Glutamatergic neuron (in vitro differentiated cells): ENCODE data around the gene SLC4A8. TPM values are rescaled to one million over a fixed set of nuclear protein-coding genes. Genes with fewer than 3 reads are reported as not detected.
A peak's percentile ranks its signal among the peaks of the same experiment; 100 is the strongest.

ENCODE experiments used
- DNase-seq: peaks from one replicate; pipeline ENCODE4 v3.0.0; 2022
- H3K27ac Mint-ChIP-seq: one replicate; pipeline ENCODE4 v1.8.0; 2020; ENCODE audit warnings: mild to moderate bottlenecking, mixed read lengths, inconsistent platforms; ENCODE audit not compliant: unreplicated experiment
- H3K27me3 Mint-ChIP-seq: one replicate; pipeline ENCODE4 v1.8.0; 2020; ENCODE audit warnings: mild to moderate bottlenecking, moderate library complexity, mixed read lengths, inconsistent platforms; ENCODE audit not compliant: unreplicated experiment
- H3K36me3 Mint-ChIP-seq: one replicate; pipeline ENCODE4 v1.8.0; 2020; ENCODE audit warnings: mild to moderate bottlenecking, mixed read lengths, inconsistent platforms; ENCODE audit not compliant: unreplicated experiment
- H3K4me1 Mint-ChIP-seq: one replicate; pipeline ENCODE4 v1.8.0; 2020; ENCODE audit warnings: mild to moderate bottlenecking, low read depth, mixed read lengths, inconsistent platforms; ENCODE audit not compliant: unreplicated experiment
- H3K4me3 Mint-ChIP-seq: one replicate; pipeline ENCODE4 v1.8.0; 2020; ENCODE audit warnings: mild to moderate bottlenecking, mixed read lengths, inconsistent platforms; ENCODE audit not compliant: unreplicated experiment
- H3K9me3 Mint-ChIP-seq: one replicate; pipeline ENCODE4 v1.8.0; 2020; ENCODE audit warnings: mild to moderate bottlenecking, moderate library complexity, mixed read lengths, inconsistent platforms; ENCODE audit not compliant: unreplicated experiment
- total RNA-seq: library from RNA; stranded (reverse); fragmentation: NEBNext Ultra II Directional; extraction: Animal tissue kit (Norgen Biotek cat#: 25700); gene quantifications from one replicate; pipeline ENCODE4 v1.2.1, GENCODE V29; 2021; ENCODE audit not compliant: unreplicated experiment
- TF ChIP-seq, protein P1 (sequence below): fragments of 200-600 bp; sonication (generic); IDR thresholded peaks from one replicate; pipeline ENCODE4 v1.5.0; 2021; ENCODE audit not compliant: partially characterized antibody, unreplicated experiment

Gene SLC4A8
- total RNA-seq, 1 donor from 2014 or later, result 80.0 TPM

DNA sequence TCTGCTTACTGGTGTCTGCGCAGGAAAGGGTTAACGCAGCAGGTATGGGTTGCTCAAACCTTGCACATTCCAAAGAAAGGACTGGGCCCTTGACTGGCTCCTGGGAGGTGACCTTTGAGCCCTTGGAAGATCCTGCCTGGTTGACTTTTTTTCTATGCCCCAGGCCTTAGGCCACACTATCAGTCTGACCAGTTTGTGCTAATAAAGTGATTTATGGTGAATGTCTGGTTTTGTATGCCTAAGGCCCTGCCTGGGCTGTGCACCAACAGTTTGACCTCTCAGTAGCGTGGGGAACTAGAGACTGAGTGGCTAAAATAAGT, 105.0 kb downstream of the SLC4A8 start:
- H3K4me3 Mint-ChIP-seq, result no peak overlapping the region
- TF ChIP-seq, protein P1, sequence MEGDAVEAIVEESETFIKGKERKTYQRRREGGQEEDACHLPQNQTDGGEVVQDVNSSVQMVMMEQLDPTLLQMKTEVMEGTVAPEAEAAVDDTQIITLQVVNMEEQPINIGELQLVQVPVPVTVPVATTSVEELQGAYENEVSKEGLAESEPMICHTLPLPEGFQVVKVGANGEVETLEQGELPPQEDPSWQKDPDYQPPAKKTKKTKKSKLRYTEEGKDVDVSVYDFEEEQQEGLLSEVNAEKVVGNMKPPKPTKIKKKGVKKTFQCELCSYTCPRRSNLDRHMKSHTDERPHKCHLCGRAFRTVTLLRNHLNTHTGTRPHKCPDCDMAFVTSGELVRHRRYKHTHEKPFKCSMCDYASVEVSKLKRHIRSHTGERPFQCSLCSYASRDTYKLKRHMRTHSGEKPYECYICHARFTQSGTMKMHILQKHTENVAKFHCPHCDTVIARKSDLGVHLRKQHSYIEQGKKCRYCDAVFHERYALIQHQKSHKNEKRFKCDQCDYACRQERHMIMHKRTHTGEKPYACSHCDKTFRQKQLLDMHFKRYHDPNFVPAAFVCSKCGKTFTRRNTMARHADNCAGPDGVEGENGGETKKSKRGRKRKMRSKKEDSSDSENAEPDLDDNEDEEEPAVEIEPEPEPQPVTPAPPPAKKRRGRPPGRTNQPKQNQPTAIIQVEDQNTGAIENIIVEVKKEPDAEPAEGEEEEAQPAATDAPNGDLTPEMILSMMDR, result no peak
- peaks cover 10% of the 10 kb centered on the region for H3K27me3 Mint-ChIP-seq
- no peaks in the 10 kb centered on the region for H3K36me3 Mint-ChIP-seq
- peaks cover 33% of the 10 kb centered on the region for H3K4me1 Mint-ChIP-seq
- no peak overlapping the region for H3K27ac Mint-ChIP-seq
- peaks cover 3% of the 10 kb centered on the region for H3K9me3 Mint-ChIP-seq
- DNase-seq, result no peak

DNA sequence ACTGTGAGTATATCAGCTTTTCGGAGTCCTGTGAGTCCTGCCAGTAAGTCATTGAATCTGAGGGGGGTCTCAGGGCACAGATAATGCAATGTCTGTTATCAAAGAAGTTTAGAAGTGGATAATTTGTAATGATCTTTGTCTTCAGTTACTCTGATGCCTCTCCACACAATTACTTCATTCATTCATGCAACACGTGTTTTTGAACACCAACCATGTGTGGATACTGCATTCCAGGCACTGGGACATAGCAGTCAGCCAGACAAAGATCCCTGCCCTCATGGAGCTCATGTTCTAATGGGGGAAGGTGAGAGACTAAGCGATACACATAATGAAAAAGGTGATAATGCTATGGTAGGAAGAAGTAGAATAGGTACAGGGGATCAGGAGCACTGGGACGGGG, 105.6 kb downstream of the SLC4A8 start:
- H3K27ac Mint-ChIP-seq, result no peak overlapping the region
- peaks cover 36% of the 10 kb centered on the region for H3K4me1 Mint-ChIP-seq
- H3K4me3 Mint-ChIP-seq, result no peak overlapping the region
- peaks cover 3% of the 10 kb centered on the region for H3K9me3 Mint-ChIP-seq
- TF ChIP-seq, protein P1, result no peak
- H3K36me3 Mint-ChIP-seq, result no peaks in the 10 kb centered on the region
- no peak for DNase-seq
- peaks cover 10% of the 10 kb centered on the region for H3K27me3 Mint-ChIP-seq

DNA sequence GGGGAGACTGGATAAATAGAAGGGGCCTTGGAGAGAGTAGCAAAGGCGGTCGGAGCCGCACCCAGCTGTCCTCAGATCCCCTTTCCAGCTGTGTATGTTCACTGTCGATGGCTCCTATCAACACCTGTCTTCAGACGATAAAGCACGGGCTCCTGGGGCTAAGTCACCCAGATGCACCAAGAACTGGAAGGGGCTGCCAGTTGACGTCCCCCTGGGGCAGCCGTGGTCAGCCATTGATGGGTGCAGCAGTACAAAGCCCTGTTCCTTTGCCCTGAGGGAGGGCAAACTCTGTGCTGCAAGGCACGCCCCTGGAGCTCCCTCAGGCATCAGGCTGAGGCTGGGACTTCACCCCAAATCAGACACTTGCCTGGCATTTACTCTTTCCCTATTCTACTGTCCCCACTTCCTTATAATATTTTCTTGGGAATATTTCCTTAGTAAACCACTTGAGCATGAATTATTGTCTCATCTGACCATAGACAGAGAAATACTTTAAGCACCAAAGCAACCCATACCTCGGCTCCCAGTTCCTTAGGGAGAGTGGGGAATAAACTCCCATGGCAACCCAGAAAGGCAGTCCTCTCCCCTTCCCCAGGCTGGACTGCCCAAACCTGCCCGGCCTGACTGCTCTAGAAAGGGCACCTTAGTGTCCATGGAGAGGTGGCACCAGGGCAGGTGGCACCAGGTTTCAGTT, 106.8 kb downstream of the SLC4A8 start:
- H3K27ac Mint-ChIP-seq, result no peak overlapping the region
- peaks cover 11% of the 10 kb centered on the region for H3K27me3 Mint-ChIP-seq
- H3K9me3 Mint-ChIP-seq, result peaks cover 3% of the 10 kb centered on the region
- peaks cover 36% of the 10 kb centered on the region for H3K4me1 Mint-ChIP-seq
- H3K36me3 Mint-ChIP-seq, result no peaks in the 10 kb centered on the region
- TF ChIP-seq, protein P1, result no peak
- H3K4me3 Mint-ChIP-seq, result peak overlapping the region; percentile 76
- no peak for DNase-seq

DNA sequence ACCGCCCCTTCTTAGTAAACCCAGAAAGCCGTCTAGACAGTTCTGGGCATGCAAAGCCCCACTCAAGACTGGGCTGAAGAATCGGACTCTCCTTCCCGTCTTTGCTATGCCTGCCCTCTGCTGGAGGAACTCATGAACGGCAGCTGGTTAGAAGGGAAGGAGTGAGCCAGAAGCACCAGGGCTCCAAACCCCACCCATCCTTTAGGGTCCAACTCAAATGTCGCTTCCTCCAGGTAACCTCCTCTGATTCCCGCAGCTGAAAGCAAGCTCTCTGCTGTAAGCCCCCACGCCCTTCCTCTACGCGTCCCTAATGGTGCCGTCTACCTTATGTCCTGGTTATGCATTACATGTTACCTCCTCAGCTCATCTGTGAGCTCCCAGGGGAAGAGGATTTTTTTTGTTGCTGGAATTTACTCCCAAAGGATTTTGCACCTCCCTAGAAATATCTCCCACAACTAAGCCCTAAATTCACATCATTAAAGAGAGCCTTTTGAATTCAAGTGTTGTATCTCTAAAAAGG, 107.4 kb downstream of the SLC4A8 start:
- H3K4me1 Mint-ChIP-seq, result peaks cover 41% of the 10 kb centered on the region
- H3K36me3 Mint-ChIP-seq, result no peaks in the 10 kb centered on the region
- H3K27me3 Mint-ChIP-seq, result peaks cover 15% of the 10 kb centered on the region
- TF ChIP-seq, protein P1, result peak; percentile 90
- no peak overlapping the region for H3K27ac Mint-ChIP-seq
- DNase-seq, result peak; percentile 85
- H3K9me3 Mint-ChIP-seq, result peaks cover 8% of the 10 kb centered on the region
- peak overlapping the region; percentile 76 for H3K4me3 Mint-ChIP-seq

DNA sequence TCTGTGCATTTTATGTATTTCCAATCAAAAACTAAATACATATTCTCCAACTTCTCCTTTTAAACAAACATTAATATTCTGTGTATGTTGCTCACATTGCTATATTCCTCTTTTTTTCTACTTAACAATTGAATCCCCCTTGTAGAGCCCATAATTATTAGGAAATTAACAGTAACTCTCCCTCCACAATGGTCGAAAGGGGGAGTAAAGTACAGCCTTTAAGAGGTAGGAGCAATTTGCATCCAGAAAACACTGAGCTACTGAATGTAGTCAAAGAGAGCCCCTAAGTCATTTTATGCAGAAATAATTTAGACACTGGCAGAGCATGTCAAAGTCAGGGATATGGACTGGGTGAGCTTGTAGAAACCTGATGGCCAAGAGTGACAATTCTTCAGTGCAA, 109.2 kb downstream of the SLC4A8 start:
- Mint-ChIP-seq H3K36me3 (no peaks in the 10 kb centered on the region), H3K9me3 (peaks cover 15% of the 10 kb centered on the region), H3K4me3 (no peak overlapping the region), H3K27ac (no peak overlapping the region), H3K27me3 (peaks cover 18% of the 10 kb centered on the region), H3K4me1 (peaks cover 54% of the 10 kb centered on the region)
- TF ChIP-seq, protein P1, result no peak
- no peak for DNase-seq
